G401 (cell line): ENCODE measurements around the gene CIITA. TPM values are rescaled to one million over a fixed set of nuclear protein-coding genes. Genes with fewer than 3 reads are reported as not detected.
A peak's percentile ranks its signal among the peaks of the same experiment; 100 is the strongest.
"Not testable (repeated sequence)": the region's sequence is repeated elsewhere in the genome, so short reads cannot be mapped to it uniquely, and the experiment has no call there.

Experiments used
- DNase-seq: peaks from one replicate; pipeline ENCODE4 v3.0.0-alpha.2; 2015; ENCODE audit warnings: low spot score
- in situ Hi-C: cut with HindIII; loops from 2 replicates; pipeline ENCODE4 v1.10.0; 2016; ENCODE audit warnings: low sequenced_read_pairs, mixed read lengths
- total RNA-seq: library from RNA; depleted of rRNA; stranded (reverse); fragments of >200 nt; shearing (Covaris generic); gene quantifications from 2 replicates; pipeline ENCODE4 v1.2.3, GENCODE V29; 2014

Gene CIITA
- total RNA-seq, 1 experiment from 2014 or later, result not detected

DNA sequence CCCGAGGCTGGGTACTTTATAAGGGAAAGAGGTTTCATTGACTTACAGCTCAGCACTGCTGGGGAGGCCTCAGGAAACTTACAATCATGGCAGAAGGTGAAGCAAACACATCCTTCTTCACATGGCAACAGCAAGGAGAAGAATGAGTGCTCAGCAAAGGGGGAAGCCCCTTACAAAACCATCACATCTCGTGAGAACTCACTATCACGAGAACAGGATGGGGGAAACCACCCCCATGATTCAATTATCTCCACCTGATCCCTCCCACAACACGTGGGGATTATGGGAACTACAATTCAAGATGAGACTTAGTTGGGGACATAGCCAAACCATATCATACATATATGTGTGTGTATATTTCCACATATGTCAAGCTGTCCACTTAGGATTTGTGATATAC, 89.6 kb downstream of the CIITA start:
- DNase-seq, in situ Hi-C loops: not testable (repeated sequence)

DNA sequence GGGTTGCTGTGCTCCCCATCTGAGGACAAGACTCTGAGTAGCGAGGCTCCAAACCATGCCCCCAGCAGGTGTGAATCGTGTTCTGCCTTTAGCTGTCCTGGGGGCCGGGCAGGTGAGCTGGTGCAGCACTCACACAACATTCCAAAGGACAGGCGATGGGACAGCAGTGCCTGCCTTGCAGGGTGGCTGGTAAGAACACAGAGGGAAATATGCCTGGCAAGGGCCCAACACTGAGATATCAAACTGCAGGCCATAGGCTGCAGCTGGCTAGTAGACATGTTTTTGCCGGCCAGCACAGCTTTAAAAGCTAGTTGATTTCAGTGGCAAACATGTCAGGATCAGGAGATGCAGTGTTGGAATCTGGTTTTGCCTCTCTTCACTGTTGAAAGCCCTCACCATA, 91.0 kb downstream of the CIITA start:
- in situ Hi-C loops, result no loop called here
- no peak for DNase-seq

DNA sequence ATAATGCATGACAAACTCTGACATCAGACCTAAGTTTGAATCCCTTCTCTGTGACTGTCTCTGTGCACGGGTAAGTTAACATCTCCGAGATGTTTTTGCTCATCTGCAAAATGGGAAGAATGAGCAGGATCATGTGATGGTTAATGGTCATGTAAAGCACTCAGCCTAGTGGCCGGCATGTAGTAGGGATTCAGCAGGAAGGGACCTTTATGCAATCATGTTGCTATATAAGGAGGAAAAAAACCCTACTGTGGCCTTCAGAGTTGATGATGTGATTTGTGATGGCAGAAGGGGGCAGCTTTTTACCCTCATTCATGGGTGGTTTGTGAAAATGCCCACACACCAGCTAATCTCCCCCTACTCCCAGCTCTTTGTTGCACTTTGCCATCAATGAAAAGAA, 91.5 kb downstream of the CIITA start:
- in situ Hi-C loops, result no loop called here
- no peak for DNase-seq

DNA sequence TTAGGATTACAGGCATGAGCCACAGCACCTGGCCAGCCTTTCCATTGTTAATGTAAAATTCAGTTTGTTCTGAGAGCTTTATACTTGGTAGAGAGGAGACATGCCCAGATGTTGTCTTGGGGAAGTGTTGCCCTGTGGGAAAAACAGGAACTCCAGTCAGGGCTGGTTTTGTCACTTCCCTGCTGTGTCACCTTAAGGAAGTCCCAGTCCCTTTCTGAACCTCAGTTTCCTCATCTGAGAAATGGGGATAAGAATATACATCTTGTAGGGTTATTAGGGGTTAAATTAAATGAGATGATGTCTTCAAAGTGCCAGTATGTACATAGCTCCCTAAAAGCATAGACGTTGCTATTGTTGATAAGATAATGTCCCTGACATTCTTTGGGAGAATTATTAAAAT, 92.6 kb downstream of the CIITA start:
- in situ Hi-C loops, result no loop called here
- DNase-seq, result no peak

DNA sequence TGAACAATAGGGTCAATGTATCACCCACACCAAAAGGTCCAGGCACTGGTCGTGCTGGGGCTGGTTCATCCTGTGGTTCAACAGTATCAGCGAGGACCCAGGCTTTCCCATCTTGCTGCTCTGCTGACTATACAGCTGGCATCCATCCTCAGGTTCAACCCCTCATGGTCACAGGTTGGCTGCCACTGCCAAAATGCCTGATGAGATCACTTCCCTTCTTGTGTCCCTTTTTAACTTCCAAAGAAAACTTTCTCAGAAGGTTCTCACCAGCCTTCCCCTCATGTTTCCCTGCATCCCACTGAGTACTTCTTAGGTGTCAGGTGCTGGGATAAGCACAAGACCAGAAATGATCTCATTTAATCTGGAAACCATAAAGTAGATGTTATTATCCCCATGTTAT, 93.1 kb downstream of the CIITA start:
- in situ Hi-C loops, result no loop called here
- no peak for DNase-seq

DNA sequence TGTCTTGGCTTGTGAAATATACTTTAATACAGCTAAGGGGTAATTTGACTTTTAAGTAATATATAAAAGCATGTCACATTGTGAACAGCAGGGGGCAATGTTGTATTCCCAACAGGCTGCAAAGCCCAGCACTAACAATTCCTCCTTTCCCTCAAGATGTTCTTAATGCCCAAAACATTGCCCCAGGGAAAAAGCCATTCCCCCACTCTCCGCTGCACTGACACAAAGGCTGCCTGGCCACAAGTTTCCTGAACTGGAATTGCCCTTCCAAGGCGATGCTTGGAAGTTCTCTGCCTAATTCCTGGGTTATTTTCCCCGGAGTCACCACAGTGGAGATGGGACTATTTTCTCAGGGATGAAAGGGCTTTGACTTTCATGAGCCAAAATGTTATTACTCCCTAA, 94.6 kb downstream of the CIITA start:
- in situ Hi-C loops, result no loop called here
- peak; percentile 85 for DNase-seq

DNA sequence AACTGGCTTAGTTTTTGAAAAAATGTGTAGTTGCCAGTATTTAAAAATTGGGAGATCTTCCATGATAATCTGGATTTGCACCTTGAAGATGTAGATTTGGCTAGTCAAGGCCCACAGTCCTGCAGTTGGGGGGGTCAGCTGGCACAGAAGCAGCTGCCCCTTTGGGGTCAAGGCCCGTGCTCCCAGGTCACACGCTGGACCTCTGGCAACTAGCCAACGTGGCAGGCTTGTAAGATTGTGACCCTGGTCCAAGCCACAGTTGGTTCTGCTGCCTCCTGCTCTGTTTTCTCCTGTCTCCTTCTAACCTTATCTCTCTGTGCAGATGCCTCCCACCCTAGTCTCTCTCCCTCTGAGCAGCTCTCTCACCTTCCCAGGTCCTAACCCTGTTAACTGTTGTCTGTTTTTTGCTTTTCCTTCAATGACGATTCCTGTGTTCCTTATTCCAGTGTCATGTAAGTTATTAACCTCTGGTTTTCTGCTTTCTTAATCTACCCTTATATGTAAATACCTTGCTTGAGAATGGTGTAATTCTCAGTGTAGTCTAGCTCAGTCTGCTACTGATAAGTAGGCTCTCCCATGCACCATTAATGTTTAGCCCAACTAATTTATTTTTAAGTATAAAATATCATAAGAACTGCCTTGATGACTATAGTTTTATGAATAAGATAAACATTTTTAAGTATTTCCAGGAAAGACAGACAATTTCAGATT, 95.3 kb downstream of the CIITA start:
- in situ Hi-C loops, result no loop called here
- DNase-seq, result no peak

DNA sequence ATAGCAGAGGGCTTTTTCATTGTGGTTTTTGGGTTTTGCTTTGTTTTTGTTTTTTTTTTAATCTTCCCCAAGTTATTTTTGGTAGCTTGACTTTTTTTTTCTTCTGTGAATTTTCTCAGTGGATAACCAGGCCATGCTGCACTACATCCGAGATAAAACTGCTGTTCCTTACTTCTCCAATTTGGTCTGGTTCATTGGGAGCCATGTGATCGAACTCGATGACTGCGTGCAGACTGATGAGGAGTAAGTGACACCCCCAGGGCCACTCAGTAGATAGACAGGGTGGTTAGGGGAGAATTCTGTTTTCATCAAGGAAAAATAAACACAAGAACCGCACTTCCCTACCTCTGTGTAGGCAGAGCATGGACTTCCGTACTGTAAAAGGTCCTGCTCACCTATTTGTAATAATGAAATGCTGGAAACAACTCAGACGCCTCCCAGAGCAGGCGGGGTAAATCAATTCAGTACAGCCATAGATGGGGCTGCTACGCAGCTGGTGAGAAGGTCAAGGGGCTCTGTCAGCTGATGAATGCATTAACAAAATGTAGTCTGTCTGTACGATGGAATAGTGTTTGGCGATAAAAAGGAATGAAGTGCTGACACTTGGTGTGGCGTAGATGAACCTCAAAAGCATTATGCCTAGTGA, 95.9 kb downstream of the CIITA start:
- no peak for DNase-seq
- in situ Hi-C loops, result no loop called here

DNA sequence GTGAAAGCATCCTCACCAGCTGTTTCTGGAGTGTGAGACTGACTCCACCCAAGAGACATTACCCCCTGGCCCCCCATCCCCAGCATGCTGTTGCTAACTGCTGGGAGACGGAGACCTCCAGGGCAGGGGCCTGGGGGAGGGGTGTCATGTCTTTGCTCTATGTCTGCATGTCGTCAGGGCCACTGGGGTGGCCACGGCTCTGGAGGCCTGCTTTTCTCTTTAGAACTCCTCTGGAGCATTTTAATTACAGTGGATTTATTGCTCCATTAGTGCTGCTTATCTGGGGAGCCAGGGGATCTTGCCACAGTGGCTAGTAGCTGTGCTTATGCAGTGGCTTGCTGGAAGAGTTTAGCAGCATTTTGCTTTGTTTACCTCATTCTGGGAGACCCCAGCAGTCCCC, 99.6 kb downstream of the CIITA start:
- no peak for DNase-seq
- in situ Hi-C loops, result no loop called here

DNA sequence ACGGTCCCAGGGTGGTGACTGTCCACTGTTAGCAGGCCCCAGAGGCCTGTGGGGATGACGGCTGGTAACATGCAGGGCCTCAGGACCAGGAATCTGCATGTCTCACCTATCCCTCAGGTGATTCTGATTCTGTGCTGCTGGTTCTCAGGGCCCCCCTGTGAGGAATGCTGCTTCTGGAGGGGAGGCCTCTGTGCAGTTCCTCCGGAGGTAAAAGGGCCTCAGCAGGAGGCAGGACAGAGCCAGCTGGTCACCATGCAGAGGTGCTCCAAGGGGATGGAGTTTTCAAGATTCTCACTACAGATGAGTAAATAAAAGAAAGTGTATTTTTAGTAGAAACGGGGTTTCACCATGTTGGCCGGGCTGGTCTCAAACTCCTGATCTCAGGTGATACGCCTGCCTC, 101.1 kb downstream of the CIITA start:
- in situ Hi-C loops, result no loop called here

DNA sequence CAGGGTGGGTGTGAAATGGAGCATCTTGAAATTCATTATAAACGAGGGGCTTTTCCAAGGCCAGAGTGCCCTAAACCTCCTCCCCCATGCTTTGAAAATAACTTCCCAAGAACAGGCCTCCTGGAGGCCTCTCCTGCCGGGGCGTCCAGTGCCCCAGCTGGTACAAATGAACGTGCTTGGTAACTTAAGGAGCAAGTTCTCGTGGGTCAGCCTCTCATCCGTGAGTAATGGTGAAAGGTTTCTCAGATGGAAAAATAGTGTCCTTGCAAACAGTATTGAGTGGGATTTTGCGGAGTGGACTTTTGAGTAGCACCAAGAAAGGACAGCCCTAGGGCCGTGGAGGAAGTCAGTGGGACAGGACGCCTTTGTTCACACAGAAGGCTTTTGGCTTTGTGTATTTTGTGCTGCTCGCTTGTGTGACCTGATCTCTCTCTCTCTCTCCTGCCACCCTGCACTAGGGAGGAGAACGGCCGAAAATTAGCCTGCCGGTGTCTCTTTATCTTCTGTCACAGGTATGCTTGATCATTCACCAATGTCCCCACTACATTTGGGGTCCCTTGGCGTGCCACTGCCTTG, 102.0 kb downstream of the CIITA start:
- DNase-seq, result no peak
- in situ Hi-C loops, result no loop called here

More for the DNA sequence above, 101.1 kb downstream of the CIITA start:
- no peak for DNase-seq

DNA sequence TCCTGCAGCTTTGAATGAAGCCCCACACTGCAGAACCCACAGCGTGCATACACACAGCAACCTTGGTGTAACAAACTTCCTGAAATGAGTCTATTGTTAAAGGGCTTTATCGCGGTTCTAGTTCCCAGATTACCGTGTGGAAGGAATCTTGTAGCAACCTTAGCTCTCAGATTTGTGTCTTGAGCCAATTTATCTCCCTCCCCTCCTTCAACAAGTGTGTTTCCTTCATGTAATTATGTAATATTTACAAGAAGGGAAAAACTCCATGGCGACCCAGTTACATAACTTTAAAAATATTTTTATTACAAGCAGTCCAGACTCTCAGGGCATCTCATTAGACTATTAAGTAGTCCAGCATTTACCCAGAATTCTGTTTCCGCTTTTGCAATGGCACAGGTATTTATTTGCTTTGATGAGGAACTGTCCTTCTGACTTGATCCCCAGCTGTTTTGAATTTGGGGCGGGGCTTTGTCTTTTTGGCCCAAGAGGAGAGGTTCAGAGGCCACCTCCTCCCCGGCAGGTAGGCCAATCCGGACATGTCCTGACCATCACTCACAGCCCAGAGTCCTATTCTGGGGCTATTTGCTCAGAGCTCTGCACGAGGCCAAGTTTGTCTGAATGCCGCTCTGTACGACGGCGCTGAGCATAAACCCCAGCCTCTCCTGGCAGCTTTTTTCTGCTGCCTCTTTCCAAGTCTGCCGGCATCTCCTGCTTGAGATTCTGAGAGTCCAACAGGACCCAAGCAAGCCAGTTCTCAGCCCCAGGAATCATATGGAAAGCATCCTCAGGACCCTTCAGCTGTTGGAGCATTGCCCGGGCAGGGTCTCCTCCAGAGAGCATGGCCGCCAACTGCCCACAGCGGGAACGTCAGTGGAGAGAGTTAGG, 103.0 kb downstream of the CIITA start:
- in situ Hi-C loops, result no loop called here
- DNase-seq, result peak; percentile 49

DNA sequence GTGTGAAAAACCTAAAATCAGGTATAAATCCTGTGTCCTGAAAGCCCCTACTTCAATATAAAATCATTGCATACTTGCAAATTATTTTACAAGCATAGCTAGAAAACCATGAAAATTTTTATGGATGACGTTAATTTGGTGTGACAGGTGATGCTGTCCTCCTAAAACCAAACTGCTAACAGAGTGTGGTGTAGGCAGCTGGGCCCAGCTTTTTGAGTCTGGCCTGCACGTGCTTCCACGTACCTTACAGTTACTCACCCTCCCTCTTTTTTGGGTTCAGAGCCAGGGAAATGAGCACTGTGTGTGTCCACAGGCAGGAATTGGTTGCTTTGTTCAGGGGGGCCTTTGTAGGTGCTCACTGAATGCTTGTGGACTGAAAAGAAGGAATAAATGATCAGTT, 103.8 kb downstream of the CIITA start:
- in situ Hi-C loops, result no loop called here
- DNase-seq, result peak; percentile 20

DNA sequence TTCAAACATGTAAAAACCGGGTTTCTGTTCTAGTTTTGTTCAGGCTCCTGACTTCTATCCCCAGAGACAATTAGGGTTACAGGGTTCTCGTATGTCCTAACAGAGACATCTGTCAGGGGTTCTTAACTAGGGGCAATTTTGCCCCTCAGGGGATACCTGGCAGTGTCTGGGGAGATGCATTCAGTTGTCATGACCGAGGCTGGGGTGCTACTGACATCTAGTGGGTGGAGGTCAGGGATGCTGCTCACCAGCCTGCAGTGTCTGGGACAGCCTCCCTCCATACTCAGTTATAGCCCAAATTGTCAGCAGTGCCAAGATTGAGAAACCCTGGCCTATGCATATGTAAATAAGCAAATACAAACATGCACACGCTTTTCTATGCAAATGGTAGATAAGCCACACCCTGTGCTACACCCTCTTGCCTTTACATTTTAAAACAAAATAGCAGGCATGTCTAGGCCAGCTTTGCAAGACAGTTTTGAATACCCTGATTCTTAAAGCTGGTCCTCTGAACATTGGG, 104.8 kb downstream of the CIITA start:
- no peak for DNase-seq
- in situ Hi-C loops, result no loop called here

DNA sequence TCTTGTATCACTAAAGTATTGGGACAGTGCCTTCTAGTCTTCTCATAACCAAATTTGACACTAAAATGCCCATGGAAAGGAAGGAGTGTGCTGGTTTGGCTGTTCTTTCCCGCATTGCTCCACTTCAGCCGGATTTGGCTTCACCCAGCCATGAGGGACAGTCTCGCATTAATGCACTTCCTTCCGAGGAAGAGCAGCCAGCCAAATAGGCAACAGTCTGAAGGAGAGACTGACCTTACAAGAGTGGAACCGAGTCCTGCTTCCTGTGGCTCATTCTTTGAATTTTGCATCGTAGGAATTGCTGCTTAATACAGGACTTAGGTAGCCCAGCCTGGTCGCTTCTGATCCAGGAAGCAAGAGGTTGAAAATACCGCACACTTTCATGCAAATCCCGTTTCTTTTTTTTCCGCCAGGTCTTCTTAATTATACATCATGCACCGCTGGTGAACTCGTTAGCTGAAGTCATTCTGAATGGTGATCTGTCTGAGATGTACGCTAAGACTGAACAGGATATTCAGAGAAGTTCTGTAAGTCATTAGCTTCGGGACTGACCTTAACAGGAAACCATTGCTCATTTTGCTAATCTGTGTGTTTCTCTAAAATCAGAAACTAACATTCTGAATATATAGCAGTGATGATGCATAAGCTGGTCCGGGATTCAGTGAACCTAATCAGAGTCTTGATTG, 105.6 kb downstream of the CIITA start:
- DNase-seq, result no peak
- in situ Hi-C loops, result no loop called here

DNA sequence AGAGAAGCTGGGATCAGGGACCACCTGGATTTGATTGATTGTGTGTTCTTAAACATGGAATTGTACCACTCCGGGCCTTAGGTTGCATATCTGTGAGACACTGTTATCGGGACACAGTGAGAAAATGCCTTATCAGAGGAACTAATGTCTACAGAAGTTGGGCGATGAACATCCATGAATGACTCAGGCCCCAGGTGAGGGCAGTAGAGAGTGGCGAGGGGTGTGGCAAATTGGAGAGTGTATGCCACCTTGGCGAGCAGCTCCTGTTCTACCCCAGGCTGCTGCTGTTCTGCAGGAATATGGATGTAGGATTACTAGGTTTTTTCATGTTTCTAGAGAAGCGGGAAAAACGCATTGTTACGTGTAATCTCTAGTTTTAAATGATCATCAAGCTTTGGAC, 106.2 kb downstream of the CIITA start:
- in situ Hi-C loops, result no loop called here
- no peak for DNase-seq

DNA sequence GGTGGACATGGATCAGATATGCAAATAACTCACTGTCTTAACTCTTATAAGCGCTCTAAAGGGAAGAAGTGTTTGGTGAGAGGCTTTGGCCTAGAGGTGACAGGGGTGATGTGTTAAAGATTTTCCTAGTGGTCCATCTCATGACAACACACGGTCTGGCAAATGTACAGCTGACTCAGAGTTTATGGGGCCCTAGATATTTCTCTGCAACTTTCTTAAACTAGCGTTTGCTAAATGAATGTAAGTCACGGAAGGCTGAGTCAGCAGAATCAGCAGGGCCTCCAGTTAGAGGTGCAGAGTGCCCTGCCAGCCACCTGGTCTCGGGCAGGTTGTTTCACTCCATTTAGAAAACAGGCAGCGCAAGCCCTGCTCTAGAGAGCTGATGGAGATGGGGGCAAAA, 107.5 kb downstream of the CIITA start:
- no peak for DNase-seq
- in situ Hi-C loops, result no loop called here
